GM21576 (cell line): ENCODE data around the gene FAM20C.
"Not testable (repeated sequence)": the region's sequence is repeated elsewhere in the genome, so short reads cannot be mapped to it uniquely, and the experiment has no call there.

Experiments
- ATAC-seq: cut with Tn5 transposase; IDR thresholded peaks from one replicate; pipeline ENCODE4 v1.9.1; 2021; ENCODE audit warnings: mild to moderate bottlenecking, moderate library complexity; ENCODE audit not compliant: unreplicated experiment

FAM20C gene

DNA sequence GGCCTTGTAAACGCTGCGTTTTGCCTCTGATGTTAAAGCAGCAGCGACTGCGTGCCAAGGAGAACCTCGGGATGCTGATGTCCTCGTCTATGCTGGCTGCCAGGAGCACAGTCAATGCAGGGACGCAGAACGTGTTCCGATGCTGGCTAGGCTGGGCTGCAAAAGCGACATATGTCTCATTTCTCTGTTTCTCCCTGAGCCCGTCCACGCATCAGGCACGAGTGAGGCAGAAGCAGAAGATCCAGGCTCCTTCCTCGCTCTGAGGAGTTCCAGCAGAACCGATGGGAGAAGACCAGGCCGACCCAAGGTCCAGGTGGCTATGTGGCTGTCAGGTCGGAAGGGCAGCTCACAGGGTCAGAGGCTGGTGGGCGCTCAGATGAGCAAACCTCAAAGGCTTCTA lies 93.9 kb downstream of the FAM20C start:
- no peak for ATAC-seq

DNA sequence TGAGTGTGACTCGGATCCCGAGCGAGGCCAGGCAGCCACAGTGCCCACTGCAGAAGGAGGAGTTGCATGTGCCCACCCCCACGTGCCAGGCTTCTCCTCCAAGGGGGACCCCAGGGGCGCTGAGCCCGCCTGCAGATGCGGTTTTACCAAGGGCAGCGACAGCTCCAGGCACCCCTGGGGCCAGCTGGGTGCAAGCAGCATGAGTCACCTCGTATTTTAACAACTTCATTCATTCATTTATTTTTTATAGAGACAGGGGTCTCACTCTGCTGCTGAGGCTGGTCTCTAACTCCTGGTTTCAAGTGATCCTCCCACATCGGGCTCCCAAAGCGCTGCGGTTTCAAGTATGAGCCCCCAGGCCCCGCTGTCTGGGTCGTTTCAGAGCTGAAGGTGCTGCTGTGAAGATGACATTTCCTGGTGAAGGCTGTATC lies 96.3 kb downstream of the FAM20C start:
- no peak for ATAC-seq

DNA sequence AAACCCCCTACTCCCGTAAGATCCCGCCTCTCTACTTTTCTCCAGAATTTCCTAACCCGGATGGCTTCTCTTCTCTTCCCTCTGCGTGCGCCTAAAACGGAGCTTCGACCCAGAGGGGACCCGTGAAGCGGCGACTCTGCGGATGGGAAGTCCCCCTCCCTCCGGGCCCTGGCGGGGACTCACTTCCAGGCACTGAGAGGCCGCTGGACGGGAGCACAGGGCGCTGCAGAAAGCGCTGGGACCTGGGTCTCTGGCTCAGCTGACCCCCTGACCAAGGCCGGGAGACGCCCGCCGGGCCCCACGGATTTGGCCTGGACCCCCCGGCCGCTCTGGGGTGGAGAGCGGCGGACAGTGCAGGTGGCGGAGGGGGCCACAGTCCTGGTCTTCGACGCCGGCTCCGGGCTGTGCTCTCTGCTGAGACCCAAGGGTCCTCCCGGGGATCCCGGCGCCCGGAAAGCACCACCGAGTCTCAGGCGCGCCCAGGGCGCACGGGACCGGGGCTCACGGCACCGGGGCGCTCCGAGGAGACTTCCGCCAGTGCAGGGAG lies 96.9 kb downstream of the FAM20C start:
- no peak for ATAC-seq

DNA sequence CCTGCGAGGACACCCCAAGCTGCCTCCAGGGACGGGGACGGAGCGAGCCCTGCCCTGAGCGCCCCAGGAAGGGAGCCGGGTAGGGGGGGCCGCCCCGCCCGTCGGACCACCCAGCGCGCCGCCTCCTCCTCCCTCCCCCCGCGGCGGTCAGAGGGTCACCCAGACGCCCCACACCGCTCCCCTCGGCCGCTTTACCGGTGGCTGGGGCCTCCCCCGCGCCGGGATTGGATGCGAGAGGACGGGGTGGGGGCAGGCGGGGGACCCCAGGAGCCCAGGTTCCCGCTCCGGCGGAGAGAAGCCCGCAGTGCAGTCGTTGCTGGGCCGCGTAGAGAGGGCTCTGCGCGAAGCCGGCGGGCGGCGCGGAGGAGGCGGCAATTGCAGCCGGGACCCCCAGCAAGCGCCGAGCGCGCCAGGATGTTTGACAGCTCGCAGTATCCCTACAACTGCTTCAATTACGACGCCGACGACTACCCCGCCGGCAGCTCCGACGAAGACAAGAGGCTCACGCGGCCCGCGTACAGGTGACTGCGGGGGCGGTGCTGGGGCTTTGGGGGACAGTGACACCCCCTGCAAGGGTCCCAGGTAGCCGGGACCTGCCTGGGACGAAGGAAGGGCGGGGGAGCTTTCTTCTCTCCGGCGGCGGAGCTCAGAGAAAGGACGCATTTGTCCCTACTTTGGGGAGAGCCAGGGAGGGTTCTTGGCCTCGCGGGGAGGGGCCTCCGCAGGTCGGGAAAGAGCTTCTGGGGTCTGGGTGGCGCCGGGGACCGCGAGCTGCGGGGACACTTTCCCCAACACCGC lies 97.6 kb downstream of the FAM20C start, which contains the start of gene FOXL3:
FOXL3 (plus strand) TSS at position 415 of the 798 bp plus-strand sequence; CDS start at position 415, 0 bp downstream.
- no peak for ATAC-seq

GRCh38 chr7:290554-291372 lies 98.4 kb downstream of the FAM20C start:
- ATAC-seq, result no peak

- ATAC-seq, result no peak
These were observed 99.2 kb downstream of the FAM20C start for GRCh38 chr7:291373-292092.

GRCh38 chr7:292226-292625 lies 99.9 kb downstream of the FAM20C start:
- no peak for ATAC-seq

DNA sequence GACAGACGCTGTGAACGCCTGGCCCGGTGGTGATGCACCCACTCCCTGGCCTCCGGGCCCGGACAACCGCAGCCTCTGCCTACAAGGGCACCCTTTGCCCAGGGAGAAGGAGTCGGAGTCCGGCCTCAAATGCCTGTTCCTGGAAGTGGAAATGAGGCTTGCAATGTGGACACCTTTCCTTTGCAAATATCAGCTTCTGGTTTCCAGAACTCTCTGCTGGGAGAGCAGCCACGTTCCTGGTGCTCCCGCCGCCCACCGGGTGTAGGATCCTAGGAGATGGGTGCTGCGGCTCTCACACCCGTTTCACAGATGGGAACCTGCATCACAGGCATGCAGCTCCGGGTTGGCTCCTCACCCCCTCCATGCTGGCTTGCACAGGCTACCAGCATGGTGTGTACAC lies 100.5 kb downstream of the FAM20C start:
- no peak for ATAC-seq

DNA sequence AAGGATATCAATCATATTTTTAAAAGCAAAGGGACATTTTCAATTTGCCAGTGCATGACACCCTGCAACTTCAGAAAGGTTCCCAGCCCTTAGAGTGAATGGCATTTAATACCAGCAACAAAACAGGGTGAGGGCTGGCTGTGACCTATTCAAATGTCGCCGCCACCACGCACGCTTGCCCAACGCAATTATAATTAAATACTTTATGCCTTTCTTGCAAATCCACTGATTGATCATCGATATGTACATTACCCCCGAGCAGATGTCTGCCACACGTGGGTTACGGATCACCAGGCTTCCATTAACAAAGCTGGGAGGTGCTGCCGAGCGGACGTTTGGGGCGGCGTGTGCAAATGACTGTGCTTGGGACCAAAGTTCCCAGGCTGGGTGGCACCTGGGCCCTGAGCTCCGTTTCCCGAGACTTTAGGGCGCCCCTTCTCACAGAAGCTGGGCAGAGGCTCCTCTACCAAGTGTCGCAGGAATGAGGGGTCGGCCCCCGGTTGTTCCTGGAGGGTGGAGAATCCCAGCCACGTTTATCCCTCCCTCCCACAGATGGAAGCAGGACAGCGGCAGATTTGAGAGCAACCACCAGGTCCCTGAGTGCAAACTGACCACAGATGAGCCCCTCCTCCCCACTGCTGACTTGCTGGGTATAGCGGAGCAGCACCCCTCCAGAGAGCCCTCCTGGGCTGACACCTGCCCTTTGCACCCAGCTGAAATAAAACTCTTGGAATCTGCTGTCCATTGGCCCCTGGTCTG lies 101.5 kb downstream of the FAM20C start:
- no peak for ATAC-seq

GRCh38 chr7:294440-295154 lies 102.2 kb downstream of the FAM20C start:
- no peak for ATAC-seq

DNA sequence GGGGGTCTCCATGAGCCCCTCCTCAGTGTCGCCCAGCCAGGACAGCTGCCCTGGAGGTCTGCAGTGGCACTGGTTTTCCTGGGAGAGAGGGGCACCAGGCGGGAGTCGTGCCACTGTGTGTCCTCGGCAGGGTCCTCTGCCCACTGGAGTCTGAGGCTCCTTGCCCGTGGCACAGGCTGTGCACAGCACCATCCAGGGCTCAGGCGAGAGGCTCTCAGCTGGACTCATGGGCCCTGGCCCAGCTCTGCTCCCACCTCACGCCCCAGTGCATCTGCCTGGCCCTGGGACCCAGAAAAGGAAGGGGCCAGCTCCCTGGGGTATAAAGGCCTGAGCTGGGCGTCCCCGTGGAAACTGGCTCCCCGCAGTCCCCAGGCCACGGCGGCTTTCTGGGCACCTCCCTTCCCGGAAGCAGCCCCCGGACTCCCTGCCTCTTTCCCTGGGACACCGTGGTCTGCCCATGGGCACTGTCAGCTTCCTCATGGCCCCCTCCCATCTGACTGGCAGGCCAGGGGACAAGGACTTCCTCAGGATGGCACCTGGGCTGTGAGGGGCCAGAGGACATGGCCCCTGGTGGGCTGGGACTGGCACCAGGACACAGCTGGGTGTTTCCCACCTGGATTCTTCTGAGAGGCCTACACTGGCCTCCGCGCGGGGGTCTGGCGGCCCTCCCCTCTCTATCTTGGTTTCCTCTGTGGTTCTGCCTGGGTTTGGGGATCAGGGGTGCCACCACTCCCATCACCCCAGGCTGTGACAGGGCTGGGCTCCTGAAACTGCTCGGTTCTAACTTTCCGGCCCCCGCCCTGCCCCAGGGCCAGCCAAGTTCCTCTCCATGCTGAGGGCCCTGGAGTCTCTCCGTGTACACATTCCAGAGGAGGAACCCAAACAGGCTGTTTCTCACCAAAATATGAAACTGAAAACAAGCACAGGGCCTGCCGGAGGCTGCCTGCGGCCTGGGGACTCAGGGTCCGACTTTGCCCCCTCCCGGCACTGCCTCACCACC lies 103.1 kb downstream of the FAM20C start:
- no peak for ATAC-seq

DNA sequence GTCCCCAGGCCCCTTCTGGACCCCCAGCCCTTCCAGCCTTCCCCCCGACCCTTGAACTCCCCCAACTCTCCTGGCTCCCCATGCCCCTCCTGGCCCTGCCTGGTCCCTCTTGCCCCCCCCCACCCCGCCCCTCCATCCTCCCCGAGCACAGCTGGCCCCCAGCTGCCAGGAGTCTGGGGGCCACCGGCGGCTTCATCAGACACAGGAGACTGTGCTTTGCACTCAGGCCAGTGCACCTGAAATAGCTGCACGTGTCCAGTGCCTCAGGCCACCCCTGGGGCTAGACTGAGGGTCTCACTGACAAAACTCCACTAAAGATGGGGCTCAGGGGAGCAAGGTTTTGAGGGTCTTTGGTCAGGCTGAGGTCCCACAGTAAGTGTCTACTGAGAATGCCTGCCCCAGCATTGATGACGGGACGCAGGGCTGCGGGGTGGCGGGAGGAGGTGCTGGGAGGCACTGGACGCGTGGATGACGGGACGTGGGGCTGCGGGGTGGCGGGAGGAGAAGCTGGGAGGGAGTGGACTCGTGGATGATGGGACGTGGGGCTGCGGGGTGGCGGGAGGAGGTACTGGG lies 104.1 kb downstream of the FAM20C start:
- no peak for ATAC-seq

DNA sequence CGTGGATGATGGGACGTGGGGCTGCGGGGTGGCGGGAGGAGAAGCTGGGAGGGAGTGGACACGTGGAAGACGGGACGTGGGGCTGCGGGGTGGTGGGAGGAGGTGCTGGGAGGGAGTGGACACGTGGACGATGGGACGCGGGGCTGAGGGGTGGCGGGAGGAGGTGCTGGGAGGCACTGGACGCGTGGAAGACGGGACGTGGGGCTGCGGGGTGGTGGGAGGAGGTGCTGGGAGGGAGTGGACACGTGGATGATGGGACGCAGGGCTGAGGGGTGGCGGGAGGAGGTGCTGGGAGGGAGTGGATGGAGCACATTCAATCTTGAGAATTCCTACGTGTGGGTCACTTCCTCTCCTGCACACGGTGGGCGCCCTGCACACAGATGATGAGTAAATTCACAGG lies 104.8 kb downstream of the FAM20C start:
- ATAC-seq, result not testable (repeated sequence)

- ATAC-seq, result no peak
These were observed 105.4 kb downstream of the FAM20C start for GRCh38 chr7:297611-298374.

DNA sequence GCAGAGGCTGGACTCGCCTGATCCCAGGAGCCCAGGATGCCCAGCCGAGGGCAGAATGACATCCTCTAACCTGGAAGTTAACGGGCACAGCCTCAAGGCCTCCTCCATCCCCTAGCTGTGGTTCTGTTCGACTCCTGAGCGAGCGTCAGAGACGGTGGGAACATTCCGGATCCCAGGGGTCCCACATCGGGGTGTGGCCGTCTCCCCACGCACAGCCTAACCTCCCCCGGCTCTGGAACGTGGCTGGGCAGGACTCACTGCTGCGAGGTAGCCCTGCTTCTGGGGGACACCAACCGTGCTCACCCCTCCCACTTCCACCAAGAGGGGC lies 106.0 kb downstream of the FAM20C start:
- no peak for ATAC-seq

- ATAC-seq, result no peak
These were observed 106.4 kb downstream of the FAM20C start for GRCh38 chr7:298743-299142.

DNA sequence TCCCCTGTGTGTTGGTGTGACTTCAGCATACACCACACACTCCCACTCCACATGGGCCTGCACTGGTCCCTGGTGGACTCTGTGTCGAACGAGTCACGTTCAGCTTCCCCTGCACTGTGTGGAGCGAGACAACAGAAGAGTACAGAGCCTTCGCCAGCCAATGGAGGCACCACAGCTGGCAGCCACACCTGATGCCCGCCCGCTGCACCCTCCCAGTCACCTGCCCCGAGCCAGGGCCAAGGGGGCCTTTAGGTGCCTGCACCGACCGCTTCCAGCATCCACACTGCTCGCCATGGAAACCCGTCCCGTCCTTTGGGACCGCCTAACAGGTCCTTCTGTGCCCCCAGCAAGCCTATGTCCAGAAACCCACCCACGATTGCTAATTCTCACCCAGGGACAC lies 106.8 kb downstream of the FAM20C start:
- no peak for ATAC-seq

GRCh38 chr7:299628-300027 lies 107.3 kb downstream of the FAM20C start:
- no peak for ATAC-seq
